Stimulated activated naive CD4-positive, alpha-beta T cell treated with Interleukin-2 at 50 U/mL for 16 hours (primary cell): Measurements from ENCODE around the gene UHRF2.
"Not testable (repeated sequence)": the region's sequence is repeated elsewhere in the genome, so short reads cannot be mapped to it uniquely, and the experiment has no call there.

Experiments used
- DNase-seq: peaks from one replicate; lab custom pipeline; 2025; lab: John Stamatoyannopoulos, UW

UHRF2 gene

DNA sequence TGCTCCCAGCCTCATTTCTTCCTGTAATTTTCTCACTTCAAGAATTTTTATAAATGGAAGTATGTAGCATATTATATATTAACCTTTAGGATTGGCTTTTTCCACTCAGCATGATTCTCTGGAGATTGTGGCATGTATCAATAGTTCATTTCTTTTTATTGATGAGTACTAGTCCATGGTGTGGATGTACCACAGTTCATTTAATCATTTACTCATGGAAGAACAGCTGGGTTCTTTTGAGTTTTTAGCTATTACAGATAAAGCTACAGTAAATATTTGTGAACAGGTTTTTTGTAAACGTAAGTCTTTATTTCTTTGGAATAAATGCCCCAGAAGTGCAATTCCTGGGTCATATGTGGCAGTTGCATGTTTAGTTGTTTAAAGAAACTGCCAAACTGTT, 76.1 kb downstream of the UHRF2 start:
- no peak for DNase-seq

- DNase-seq, result no peak
These were observed 77.9 kb downstream of the UHRF2 start for GRCh38 chr9:6490863-6491262.

DNA sequence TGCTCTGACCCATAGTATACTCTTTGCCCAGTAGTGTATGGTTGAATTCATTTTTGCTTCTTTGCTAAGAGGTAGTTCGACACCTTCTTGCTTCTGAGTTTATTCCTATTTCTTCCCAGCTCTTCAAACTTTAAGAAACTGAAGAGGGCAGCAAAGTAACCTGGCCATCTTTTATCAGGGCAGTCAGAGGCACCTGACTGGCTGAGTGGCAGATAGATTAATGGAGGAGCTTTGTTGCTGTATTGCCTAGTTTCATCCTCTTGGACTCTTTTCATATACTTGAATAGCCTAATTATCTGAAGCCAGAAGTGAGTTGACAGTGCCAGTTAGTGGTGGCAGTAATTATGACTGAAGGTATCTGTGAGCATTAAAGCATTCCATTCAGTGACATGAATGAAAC, 82.5 kb downstream of the UHRF2 start:
- DNase-seq, result no peak

- DNase-seq, result no peak
These were observed 86.0 kb downstream of the UHRF2 start for GRCh38 chr9:6498982-6499381.

- no peak for DNase-seq
These were observed 88.7 kb downstream of the UHRF2 start for GRCh38 chr9:6501526-6502210.

DNA sequence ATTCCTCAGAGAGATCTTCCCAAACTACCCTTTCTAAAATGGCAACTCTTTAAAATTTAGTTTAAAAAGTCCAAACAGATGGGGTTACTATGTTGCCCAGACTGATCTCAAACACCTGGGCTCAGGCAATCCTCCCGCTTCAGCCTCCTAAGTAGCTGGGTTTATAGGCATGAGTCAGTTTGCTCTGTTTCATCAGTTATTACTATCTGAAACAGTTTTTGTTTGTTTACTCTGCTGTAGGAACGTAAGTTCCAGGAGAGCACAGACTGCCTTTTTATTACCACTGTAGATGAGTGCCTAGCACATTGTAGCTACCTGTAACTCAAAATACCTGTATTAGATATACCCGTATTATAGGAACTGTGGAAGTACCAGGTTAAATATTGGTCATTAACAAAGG, 89.4 kb downstream of the UHRF2 start:
- no peak for DNase-seq

- no peak for DNase-seq
These were observed 93.6 kb downstream of the UHRF2 start for GRCh38 chr9:6506571-6506970.

- no peak for DNase-seq
These were observed 99.2 kb downstream of the UHRF2 start for GRCh38 chr9:6512085-6512657.

DNA sequence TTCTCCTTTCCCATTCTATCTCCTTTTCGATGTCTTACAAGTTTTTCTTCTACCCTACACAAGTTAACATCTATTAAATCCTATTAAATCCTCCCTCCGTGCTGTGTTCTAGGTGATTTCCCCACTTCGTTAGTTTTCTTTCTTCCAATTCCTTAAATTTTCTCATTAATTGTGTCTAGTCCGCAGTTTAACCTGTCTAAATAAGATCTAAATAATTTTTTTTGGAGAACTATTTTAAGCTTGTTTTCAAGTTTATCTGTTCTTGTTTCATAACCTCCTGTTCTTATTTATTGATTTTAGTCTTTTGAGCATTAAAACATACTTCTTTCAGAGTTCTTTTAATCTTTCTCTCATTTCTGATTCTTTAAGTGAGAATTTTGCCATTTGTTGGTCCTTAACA, 109.3 kb downstream of the UHRF2 start:
- no peak for DNase-seq

GRCh38 chr9:6525326-6526045, 112.5 kb downstream of the UHRF2 start:
- no peak for DNase-seq

DNA sequence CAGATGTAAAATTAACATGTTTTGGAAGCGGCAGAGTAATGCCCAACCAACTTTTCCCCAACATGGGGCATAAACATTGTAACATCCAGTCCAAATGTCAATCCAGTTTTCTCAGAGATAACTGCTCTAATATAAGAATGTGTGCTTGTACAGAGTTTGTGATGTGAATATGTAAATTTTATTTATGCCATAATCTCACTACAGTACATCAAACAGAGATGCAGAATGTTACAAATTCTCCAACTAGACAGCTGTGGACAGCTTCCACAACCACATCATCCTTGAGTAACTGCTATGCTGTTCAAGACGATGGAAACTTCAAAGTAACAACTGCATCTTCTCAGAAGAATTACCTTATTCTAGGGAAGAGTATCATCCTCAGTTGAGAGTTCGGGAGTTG, 122.6 kb downstream of the UHRF2 start:
- no peak for DNase-seq

GRCh38 chr9:6538666-6539071, 125.7 kb downstream of the UHRF2 start:
- no peak for DNase-seq

- DNase-seq, result not testable (repeated sequence)
These were observed 129.6 kb downstream of the UHRF2 start for GRCh38 chr9:6542617-6543016.

- DNase-seq, result no peak
These were observed 130.2 kb downstream of the UHRF2 start for GRCh38 chr9:6543204-6543603.

DNA sequence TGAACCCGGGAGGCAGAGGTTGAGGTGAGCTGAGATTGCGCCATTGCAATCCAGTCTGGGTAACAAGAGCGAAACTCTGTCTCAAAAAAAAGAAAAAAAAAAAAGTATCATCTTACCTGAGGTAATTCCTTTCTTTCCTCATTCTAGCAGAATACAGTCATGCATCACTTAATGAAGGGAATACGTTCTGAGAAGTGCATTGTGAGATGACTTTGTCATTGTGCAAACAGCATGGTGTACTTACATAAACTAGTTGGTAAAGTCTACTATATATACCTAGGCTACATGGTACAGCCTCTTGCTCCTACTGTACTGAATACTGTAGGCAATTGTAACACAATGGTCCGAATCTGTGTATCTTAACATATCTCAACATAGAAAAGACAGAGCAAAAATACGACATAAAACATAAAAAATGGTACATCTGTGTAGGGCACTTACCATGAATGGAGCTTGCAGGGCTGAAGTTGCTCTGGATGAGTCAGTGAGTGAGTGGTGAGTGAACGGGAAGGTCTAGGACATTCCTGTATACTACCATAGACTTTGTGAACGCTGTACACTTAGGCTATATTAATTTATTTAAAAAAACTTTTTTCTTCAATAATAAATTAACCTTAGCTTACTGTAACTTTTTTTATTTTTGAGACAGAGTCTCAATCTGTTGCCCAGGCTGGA, 132.2 kb downstream of the UHRF2 start:
- DNase-seq, result no peak

DNA sequence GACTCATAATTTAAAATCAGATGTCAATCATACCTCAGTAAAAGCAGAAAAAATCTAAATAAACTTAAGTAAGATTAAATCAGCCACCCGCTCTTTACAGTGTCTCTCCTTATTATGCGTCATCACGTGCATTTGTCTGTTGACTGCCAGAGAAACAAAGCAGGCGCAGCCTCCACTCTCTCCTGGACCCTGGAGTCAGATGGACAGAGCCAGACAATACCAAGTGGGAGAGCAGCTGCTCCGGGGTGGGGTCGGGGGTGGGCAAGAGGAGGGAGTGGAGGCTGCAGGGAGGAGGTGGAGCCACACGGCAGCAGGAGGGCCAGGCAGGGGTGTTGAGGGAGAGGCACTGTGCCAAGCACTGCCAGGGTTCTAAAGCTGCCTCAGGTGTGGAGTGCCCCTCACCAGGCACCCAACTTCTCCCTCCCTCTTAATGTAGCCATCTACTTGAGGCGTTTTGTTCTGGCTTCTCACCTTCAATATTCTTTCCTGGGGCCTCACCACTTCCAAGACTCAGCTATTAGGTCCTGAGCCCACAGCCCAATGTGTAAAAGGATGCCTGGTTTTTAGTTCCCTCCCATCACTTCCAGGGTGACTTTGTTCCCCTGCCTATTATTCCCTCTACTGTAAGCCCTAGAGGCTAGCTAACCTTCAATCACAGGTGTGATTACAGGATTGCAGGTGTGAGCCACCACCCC, 136.3 kb downstream of the UHRF2 start:
- no peak for DNase-seq

DNA sequence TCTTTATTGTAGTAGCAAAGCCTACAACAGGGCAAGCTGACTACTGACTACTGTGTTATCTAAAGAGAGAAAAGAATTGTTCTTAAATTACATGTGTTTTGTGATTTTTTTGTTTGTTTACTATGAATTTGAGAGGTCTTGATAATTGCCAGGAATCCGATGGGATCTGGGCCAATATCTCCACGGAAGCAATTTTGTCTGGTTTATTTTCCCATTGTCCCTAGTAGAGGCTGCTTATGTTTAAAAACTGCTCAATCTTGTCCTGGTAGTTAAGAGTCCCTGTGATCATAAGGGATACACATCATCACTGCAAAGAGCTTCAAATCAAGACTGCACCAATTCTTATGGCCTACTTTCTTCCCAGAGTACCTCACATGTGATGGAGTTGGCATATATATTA, 138.1 kb downstream of the UHRF2 start:
- no peak for DNase-seq

DNA sequence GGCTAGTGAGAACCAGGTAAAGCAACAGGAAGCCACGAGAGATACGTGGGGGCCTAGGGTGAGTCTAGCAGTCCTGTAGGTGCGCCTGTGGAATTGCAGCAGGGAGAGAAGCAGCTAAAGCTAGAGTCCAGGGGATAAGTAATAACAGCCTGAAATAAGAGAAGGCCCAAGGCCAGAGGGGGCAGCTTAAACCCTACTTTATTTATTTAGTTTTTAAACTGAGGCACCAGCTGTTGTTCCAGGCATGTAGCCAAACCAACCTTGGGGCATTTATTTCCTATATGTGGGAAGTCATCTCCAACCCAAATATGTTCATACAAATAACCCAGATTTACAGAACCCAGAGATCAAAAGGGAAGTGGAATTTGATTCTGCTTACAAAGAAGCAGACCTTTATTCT, 139.0 kb downstream of the UHRF2 start:
- DNase-seq, result no peak

GRCh38 chr9:6552498-6553121, 139.6 kb downstream of the UHRF2 start:
- no peak for DNase-seq

DNA sequence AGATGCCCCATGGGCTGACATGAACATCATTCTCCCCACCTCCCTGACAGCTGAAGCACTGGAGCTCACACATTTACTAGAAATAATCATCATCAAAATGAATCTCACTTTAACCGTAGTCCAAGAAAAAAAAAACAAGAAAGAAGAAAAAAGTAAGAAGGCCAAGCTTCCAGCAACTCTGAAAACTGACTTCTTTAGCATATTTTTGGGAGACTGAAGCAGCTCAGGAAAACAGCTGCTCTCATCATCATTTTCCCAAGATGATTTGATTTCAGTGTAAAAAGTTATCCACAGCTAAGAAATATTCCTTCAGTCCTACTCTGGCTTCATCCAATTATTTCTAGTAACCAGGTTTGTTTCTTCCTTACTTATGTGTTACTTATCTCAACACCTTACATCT, 140.9 kb downstream of the UHRF2 start:
- DNase-seq, result no peak
